ENCODE data around the gene LRRC71. TPM values are rescaled to one million over a fixed set of nuclear protein-coding genes. Genes with fewer than 3 reads are reported as not detected.

The LRRC71 gene
- polyA plus RNA-seq, 1 donor, result 0.83 TPM

- DNase-seq, result peak; percentile 90
Measured at GRCh38 chr1:156892190-156893047, 28.0 kb upstream of the LRRC71 start.

DNA sequence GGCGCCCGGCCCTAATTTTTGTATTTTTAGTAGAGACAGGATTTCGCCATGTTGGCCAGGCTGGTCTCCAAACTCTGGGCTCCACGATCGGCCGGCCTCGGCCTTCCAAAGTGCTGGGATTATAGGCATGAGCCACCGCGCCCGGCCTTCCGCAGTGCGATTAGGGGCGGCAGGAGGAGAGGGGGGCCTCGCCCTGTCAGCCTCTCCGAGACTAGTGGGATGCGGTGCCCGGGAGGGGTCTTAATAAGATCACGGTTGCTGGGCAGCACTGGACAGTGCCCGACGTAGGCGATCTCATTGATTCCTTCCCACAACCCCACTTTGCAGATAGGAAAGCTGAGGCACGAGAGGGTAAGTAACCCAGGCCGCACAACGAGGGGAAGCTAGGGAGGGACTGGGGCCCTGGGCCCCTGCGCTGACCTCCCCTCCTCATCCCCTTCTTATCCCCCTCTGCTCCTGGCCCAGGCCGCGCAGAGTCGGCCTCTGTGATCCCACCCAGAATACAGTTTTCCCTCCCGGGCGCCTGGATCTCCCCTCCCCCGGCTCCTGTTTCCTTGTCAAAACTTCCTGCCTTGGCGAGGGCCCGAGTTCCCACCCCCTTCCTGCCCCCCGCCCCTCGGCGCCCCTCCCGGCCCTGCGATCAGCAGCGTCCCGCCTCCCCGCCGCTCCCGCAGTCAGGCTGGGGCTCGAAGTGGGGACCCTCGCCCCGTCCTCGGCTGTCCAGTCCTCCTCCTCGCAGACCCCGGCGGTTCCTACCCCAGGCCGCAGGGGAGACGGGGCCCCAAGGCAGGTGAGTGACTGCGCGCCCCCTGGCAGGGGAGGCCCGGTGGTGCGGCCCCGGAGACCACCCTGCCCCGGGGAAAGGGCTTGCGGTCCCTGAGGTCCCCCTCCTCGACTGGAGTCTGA lies 27.1 kb upstream of the LRRC71 start, which contains the start of gene PEAR1:
PEAR1 (plus strand) TSS at position 671 of the 906 bp plus-strand sequence. CDS start 10,209 bp downstream, outside the sequence.
- peak; percentile 72 for DNase-seq

DNA sequence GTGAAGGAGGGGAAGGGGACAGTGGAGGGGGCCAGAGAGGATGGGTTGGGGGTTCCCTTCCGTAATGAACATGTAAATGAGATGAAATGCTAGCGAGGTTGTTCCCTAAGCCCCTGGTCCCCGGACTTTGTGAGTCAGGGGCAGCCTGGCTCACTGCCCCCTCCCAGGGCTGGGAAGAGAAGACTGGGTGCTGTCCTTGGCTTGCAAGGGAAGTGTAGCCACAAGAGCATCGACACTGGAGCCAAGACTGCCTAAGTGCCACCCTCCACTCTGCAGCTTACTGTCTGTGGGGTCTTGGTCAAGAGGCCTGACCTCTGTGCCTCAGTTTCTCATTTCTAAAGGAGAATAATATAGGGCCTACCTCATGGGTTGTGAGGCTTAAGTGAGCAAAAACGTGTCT lies 26.4 kb upstream of the LRRC71 start:
- no peak for DNase-seq

DNA sequence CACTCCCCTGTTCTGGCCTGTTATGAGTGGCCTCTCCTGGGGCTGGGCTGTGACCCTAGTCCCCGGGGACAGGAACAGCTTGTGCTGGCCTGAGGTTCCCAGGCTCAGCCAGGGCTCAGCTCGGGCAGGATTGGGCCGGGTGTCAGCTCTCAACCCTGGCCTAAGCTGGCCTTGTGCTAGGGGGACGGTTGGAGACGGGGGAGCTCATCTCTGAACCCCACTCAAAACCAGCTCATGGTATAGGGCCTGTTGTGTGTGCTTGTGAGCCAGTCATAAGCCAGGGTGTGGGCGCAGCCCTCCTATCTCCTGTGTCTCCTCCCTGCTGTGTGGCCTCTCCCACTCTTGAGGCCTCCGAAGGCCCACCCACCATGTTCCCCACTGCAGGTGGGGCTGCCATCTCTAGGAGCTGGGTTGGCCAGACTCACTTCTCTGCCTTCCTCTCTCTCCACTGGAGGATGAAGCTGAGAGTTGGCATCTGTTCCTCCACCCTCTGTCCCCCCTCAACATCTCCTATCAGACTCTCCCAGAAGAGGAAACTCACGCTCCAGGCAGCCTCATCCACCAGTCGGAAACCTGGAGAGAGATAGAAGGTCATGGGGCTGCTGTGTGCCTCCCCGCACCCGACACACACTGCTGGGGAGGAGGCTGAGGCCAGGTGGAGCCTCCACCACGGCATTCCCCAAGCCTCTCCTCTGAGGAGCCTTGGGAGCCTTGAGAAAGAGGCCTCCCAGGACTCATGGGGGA lies 25.5 kb upstream of the LRRC71 start:
- DNase-seq, result no peak

DNA sequence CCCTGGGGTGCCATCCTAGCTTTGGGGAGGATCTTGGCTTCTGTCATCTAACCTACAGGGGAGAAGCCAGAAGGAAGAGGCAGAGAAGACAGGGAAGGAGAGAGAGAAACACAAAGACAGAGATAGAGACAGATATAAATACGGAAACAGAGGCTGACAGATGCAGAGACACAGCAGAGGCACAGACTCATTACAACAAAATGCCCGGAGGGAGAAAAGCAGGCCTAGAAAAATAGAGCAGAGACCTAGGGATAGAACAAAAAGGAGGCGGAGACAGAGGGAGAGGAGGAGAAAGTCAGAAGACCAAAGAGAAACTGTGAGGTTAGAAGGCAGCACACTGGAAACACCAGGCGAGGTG lies 25.0 kb upstream of the LRRC71 start:
- DNase-seq, result no peak

GRCh38 chr1:156895927-156896326 lies 24.5 kb upstream of the LRRC71 start:
- DNase-seq, result no peak

DNA sequence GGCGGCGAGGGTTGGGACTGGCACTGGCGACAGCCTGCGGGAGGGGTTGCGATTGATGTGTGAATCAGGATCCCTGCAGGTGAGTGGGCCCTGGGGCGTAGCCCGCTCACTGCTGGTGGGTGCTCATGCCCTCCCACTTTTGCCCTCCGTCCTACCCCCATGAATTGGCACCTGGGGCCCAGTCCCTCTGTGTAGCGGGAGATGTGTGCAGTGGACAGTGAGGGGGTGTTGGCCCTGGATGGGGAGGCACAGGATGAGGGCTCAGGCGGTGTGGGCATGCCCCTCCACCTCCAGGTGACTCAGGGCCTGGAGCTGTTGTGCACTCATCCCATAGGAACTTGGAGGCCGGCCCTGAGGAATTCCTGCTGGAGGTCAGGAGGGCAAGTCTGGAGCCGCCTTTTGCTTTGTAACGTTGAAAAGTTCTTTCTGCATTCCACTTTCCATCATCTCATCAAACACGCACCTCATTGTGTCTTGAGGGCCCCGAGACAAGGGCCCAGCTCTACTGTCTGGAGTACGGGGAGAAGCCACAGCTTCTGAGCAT lies 23.9 kb upstream of the LRRC71 start:
- no peak for DNase-seq

- no peak for DNase-seq
Measured at GRCh38 chr1:156897078-156897825, 23.2 kb upstream of the LRRC71 start.

DNA sequence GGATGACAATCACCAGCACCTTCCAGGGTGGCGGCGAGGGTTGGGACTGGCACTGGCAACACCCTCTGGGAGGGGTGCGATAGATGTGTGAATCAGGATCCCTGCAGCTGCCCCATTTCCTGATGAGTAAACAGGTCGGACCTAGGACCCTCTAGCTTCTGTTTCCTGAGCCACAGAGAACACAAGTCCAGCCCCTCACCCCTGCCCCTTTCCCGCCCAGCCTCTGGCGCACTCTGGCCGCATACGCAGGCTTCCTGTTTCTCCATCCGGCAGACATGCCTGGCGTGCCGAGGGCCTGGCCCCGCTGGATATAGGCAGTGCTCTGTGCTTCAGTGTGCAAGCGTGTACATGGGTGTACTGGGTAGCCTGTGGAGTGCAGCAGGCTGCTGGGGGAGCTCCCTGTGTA lies 22.3 kb upstream of the LRRC71 start:
- DNase-seq, result no peak

GRCh38 chr1:156898971-156899664 lies 21.3 kb upstream of the LRRC71 start:
- DNase-seq, result no peak

- DNase-seq, result no peak
Measured at GRCh38 chr1:156899956-156900718, 20.3 kb upstream of the LRRC71 start.

DNA sequence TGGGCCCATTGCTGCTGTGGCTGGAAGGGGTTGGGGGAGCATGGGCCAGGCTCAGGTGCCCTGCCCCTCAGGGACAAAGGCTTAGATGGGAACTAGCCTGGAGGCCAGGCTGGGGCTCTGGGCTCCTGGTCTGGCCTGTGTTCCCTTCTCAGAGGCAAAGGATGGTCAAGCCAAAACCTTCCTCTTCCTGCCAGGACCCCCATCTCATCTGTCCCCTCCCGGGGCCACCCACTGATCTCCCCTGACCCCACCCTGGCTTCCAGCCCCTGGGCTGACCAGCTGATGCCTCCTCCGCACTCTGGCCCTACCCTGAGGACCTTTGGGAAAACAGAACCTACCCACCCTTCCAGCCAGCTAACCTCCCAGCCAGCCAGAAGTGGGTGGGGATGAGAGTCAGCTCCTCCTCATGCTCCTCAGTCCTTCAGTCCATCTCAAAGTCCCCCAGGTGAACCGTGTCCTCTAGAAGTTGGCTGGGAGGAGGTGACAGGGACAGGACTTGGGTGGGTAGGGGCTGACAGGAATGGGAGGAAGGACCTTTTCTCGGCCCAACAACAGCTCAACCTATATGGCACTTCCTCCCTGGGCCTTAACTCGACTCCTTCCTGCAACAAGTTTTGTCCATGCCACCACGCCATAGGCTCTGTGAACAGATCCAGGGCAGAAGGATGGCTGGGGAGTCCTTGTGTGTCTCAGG lies 19.4 kb upstream of the LRRC71 start:
- no peak for DNase-seq

DNA sequence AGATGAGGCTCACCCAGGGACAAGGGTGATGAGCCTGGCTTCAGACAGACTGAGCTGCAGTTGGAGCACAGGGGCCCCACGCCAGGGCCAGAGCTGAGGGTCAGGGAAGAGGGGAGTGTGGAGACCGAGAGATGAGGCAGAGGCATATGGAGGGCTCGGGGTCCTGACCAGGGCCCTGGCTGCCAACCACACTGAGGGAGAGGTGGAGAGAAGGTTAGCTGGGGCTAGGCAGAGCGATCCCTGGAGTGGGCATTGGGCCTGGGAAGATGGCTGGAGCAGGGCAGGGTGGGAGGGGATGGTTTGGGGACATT lies 18.9 kb upstream of the LRRC71 start:
- DNase-seq, result no peak

- no peak for DNase-seq
Measured at GRCh38 chr1:156901966-156902915, 18.2 kb upstream of the LRRC71 start.

DNA sequence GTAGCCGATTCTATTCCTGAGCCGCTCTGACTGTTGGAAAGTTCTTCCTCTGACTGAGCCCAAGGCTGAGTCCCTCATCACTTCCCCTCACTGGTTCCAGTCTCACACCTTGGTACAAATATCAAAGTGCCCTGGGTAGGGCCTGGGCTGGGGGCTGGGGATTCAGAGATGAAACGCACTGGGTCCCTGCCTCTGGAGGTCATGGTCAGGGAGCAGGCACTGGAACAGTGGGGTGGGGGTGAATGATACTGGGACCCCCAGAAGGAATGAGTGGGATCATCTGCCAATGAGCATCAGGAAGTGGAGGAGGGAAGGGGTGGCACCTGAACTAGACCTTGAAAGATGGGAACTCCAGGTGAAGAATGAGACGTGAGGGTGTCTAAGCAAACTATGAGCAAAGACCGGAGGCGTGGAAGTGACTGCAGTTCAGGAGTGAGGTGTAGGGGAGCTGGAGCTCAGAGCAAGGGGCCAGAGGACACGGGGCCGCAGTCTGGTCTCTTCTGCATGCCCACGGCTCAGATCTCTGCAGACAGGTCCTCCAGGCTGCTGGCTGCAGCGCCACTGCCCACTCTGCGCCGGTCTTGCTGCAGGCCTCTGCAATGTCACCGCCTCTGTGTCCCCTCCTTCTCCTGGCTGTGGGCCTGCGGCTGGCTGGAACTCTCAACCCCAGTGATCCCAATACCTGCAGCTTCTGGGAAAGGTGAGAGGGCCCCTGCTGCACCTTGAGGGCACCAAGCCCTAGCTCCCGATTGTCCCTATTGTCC lies 16.9 kb upstream of the LRRC71 start:
- DNase-seq, result no peak

DNA sequence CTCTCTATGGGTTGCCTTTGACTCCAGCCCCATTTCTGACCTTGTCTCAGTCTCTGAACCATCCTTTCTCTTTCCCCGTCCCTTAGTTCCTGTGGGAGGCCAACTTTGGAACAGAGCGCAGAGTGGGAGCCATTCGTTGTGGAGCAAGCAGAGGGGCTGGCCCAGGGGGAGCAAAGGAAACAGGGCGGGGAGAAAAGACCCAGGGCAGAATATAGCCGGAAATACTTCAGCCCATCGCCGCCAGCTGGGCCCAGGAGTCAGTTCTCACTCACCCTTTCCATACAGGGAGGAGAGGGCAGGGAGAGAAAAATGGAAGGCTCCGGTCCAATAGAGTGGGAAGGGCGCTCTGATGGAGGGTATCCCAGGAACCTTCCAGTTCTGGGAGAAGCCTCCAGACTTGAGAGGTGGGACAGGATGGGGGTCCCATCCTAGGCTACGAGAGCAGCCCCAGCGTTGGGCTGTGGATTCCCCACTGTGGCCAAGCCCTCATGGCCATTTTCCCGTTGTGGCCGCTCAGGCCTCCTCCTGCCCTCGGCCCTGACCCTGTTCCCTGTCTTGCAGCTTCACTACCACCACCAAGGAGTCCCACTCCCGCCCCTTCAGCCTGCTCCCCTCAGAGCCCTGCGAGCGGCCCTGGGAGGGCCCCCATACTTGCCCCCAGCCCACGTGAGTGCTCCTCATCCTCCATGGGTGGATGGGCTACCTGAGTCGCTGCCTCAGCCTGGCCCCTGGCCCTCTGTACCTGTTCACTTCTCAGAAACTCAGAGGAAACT lies 16.1 kb upstream of the LRRC71 start:
- no peak for DNase-seq

DNA sequence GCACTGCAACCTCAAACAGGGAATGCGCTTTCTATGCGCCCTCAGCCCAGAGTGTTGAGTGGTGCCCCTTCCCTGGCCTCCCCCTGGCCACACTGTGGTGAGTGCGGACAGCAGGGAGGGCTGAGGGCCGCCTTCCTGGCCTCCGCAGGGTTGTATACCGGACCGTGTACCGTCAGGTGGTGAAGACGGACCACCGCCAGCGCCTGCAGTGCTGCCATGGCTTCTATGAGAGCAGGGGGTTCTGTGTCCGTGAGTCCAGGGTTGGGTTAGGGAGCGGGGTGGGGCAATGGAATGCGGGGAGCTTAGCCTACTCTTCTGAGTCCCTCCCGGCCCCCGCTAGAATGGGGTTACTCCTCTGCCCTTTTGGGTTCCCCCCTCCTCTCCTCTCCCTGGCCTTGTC lies 15.3 kb upstream of the LRRC71 start:
- no peak for DNase-seq

All from left kidney (tissue), 2 donors.